Neural progenitor cell (in vitro differentiated cells): ENCODE results near the gene SLC38A9.

Experiments
- EZH2 ChIP-seq: fragments of 200-600 bp; sonication (generic); IDR thresholded peaks from 2 replicates; pipeline ENCODE4 v1.6.1; 2017; ENCODE audit warnings: antibody characterized with exemption, mild to moderate bottlenecking, moderate library complexity
- TF ChIP-seq, protein P1 (sequence below): fragments of 200-600 bp; sonication (generic); IDR thresholded peaks from 2 replicates; pipeline ENCODE4 v1.5.1; 2017; ENCODE audit warnings: antibody characterized with exemption, mild to moderate bottlenecking

DNA sequence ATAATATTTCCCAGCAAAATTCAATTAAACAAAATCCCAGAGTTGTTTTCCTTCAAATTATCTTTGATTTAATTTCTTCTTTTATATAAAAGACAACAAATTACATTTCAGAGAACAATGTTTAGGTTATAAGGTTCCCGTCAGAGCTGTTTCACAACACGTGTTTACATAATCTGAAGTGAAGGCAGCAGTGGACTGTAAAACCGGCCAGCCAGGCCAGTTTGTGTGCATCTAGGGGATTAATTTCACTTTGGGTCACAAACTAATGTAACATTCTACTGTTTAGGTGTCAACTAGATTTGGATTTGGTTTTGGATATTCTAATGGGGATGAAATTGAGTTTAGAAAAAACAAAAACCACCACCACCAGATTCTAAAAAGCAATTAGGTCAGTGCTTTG lies 90.9 kb downstream of the SLC38A9 start:
- TF ChIP-seq EZH2 = no peak
- TF ChIP-seq, protein P1, sequence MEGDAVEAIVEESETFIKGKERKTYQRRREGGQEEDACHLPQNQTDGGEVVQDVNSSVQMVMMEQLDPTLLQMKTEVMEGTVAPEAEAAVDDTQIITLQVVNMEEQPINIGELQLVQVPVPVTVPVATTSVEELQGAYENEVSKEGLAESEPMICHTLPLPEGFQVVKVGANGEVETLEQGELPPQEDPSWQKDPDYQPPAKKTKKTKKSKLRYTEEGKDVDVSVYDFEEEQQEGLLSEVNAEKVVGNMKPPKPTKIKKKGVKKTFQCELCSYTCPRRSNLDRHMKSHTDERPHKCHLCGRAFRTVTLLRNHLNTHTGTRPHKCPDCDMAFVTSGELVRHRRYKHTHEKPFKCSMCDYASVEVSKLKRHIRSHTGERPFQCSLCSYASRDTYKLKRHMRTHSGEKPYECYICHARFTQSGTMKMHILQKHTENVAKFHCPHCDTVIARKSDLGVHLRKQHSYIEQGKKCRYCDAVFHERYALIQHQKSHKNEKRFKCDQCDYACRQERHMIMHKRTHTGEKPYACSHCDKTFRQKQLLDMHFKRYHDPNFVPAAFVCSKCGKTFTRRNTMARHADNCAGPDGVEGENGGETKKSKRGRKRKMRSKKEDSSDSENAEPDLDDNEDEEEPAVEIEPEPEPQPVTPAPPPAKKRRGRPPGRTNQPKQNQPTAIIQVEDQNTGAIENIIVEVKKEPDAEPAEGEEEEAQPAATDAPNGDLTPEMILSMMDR = no peak
